Esophagus muscularis mucosa (tissue), 4 donors: ENCODE data around the gene HINFP.

Experiments used
- EP300 ChIP-seq: sonication (generic); formaldehyde crosslinking; IDR thresholded peaks from one replicate; pipeline ENCODE4 v1.6.1; 2017; ENCODE audit warnings: antibody characterized with exemption
- POLR2A ChIP-seq: fragments of 450-650 bp; IDR thresholded peaks from one replicate; pipeline ENCODE4 v1.6.1; 2017; ENCODE audit warnings: antibody characterized with exemption, moderate library complexity, mild to moderate bottlenecking, low read depth
- POLR2AphosphoS5 ChIP-seq, 2 donors: sonication (generic); formaldehyde crosslinking; IDR thresholded peaks; one replicate each; pipeline ENCODE4 v1.6.1; 2017; ENCODE audit warnings: antibody characterized with exemption in 2 of 2
- TF ChIP-seq, protein P1 (sequence below), 3 experiments: fragments of 200-600 bp in 2 of 3; fragments of 450-650 bp in 1 of 3; sonication (generic) in 2 of 3; IDR thresholded peaks; one replicate each; pipeline ENCODE4 v1.5.1; 2017 to 2019; ENCODE audit warnings: antibody characterized with exemption in 3 of 3, mild to moderate bottlenecking in 2 of 3, moderate library complexity in 1 of 3

- TF ChIP-seq, protein P1, sequence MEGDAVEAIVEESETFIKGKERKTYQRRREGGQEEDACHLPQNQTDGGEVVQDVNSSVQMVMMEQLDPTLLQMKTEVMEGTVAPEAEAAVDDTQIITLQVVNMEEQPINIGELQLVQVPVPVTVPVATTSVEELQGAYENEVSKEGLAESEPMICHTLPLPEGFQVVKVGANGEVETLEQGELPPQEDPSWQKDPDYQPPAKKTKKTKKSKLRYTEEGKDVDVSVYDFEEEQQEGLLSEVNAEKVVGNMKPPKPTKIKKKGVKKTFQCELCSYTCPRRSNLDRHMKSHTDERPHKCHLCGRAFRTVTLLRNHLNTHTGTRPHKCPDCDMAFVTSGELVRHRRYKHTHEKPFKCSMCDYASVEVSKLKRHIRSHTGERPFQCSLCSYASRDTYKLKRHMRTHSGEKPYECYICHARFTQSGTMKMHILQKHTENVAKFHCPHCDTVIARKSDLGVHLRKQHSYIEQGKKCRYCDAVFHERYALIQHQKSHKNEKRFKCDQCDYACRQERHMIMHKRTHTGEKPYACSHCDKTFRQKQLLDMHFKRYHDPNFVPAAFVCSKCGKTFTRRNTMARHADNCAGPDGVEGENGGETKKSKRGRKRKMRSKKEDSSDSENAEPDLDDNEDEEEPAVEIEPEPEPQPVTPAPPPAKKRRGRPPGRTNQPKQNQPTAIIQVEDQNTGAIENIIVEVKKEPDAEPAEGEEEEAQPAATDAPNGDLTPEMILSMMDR (IDR thresholded peaks at IDR 0.05) = no peak
- no peak for TF ChIP-seq EP300
- peak; percentile 22 for TF ChIP-seq POLR2A
- peak; percentile 71 to 85 for TF ChIP-seq POLR2AphosphoS5 (IDR thresholded peaks at IDR 0.05)
Measured at GRCh38 chr11:119169282-119169719, 47.9 kb downstream of the HINFP start.
